Activated CD8-positive, alpha-beta T cell treated with anti-CD3 and anti-CD28 coated beads, Interleukin-2, amount 10 ng/mL, durations not matched to agents 7 days and 5 days (primary cell): ENCODE data around the gene NFIA. TPM values are rescaled to one million over a fixed set of nuclear protein-coding genes. Genes with fewer than 3 reads are reported as not detected.

ENCODE experiments used
- ATAC-seq: fragments of 150-1000 bp; cut with Tn5 transposase; one replicate; pipeline ENCODE4 v1.10.0; 2021; ENCODE audit warnings: moderate library complexity
- CTCF ChIA-PET: fragments of 350-600 bp; sonication (Branson Sonifier 250); formaldehyde crosslinking; loops from one replicate; lab custom pipeline; 2021; ENCODE audit warnings: antibody characterized with exemption; lab: Charles Lee
- POLR2A ChIA-PET: fragments of 350-600 bp; sonication (Branson Sonifier 250); formaldehyde crosslinking; loops from one replicate; lab custom pipeline; 2021; ENCODE audit warnings: antibody characterized with exemption; lab: Charles Lee
- DNase-seq: peaks from one replicate; pipeline ENCODE4 v3.0.0-alpha.2; 2020
- H3K27ac Mint-ChIP-seq: one replicate; pipeline ENCODE4 v1.8.0; 2021; ENCODE audit warnings: mild to moderate bottlenecking, mixed read lengths
- H3K27me3 Mint-ChIP-seq: one replicate; pipeline ENCODE4 v1.8.0; 2021; ENCODE audit warnings: low read depth, mixed read lengths
- H3K36me3 Mint-ChIP-seq: one replicate; pipeline ENCODE4 v1.8.0; 2021; ENCODE audit warnings: low read depth, mixed read lengths
- H3K4me1 Mint-ChIP-seq: one replicate; pipeline ENCODE4 v1.8.0; 2021; ENCODE audit warnings: low read depth, mixed read lengths
- H3K4me3 Mint-ChIP-seq: one replicate; pipeline ENCODE4 v1.8.0; 2021; ENCODE audit warnings: mild to moderate bottlenecking, mixed read lengths
- H3K9me3 Mint-ChIP-seq: one replicate; pipeline ENCODE4 v1.8.0; 2022; ENCODE audit warnings: mixed read lengths; ENCODE audit not compliant: insufficient read depth
- total RNA-seq, 2 experiments: library from RNA; stranded (reverse); gene quantifications; one replicate each; pipeline ENCODE4 v1.2.3, GENCODE V29; 2021

The NFIA gene
- total RNA-seq, 2 experiments from 2014 or later = 0.66 to 0.78 TPM

DNA sequence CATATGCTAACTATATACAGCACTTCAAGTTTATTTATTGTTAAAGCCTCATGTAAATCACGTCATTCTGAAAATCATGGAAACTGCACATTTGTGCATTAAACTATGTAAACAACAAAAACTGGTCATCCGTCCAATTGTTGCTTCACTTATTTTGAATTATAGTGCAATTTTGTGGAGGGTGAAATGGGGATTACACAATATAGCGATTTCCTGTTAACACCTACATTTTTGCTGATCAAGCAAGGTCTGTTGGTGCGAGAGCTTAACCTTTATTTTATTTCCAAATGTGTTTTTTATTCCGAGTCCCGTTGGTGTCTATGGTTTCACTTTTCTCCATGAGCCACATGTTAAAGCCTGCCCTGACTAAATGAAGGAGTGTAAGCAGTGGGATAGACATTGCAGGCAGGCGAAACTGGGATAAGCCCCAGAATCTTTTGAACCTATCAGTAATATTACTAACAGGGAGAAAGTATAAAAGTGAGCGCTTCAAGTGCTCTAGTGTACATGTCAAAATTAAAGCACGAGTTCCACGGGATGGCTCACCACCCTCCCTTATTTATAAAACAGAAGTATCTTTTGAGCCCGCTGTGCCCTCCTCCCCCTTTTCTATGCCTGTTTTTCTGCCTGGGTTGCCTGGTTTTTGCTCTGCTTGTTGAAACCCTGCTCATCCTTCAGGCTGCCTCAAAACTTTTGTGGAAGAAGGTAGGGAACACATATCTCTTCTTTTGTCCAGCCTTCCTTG is 120.7 kb downstream of the NFIA start:
- CTCF ChIA-PET = no interaction called here
- Mint-ChIP-seq H3K4me1 (no peaks in the 10 kb centered on the region), H3K36me3 (no peaks in the 10 kb centered on the region), H3K27me3 (no peaks in the 10 kb centered on the region), H3K27ac (no peak overlapping the region), H3K4me3 (no peak overlapping the region), H3K9me3 (no peaks in the 10 kb centered on the region)
- ATAC-seq (no peak), DNase-seq (no peak)
- POLR2A ChIA-PET = no interaction called here

DNA sequence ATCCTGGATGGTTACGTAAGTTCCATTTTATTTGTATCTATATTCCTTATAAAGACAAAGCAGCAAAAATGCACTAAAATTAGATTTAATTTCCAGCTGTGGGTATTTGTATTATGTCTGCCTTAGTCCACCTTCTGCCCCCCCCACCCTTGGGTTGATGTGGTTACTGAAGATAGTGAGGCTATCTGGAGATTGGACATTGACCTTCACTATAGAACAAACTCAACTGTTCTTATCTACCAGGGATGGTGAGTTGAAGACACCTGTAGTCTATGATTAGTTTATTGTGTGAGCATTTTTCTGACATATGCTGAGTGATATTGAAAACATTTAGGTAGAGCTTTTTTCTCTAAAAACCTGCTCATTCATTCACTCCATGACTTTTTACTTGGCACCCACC is 122.2 kb downstream of the NFIA start:
- ChIA-PET CTCF (no interaction called here), POLR2A (no interaction called here)

DNA sequence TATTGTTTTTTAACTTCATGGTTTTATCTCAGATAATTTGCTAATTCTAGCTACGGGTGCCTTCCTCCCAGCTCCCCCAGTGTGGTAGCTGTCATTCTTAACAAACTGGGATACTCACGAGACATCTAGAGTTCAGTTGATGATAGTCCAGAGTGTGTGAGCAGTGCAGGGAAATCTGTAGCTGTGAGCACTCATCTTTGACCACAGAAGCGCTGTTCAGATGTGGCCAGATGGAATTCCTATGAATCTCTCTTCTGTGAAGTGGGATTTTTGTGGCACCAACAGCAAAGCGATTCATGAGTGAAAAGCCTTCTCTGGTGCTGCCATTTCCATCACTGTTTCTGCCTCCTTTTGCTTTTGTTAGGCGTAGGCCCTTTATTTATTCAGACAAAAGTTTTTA is 125.1 kb downstream of the NFIA start:
- Mint-ChIP-seq H3K9me3 (no peaks in the 10 kb centered on the region), H3K36me3 (no peaks in the 10 kb centered on the region), H3K27ac (no peak overlapping the region), H3K4me3 (no peak overlapping the region), H3K27me3 (no peaks in the 10 kb centered on the region), H3K4me1 (no peaks in the 10 kb centered on the region)
- ChIA-PET CTCF (interaction anchor here (1.7 kb wide), 1 partner anchor 158 kb away, joined by 5 read pairs; no protein-coding TSS in a partner anchor), POLR2A (no interaction called here)
- ATAC-seq (no peak), DNase-seq (no peak)

More for the DNA sequence above, 122.2 kb downstream of the NFIA start:
- no peaks in the 10 kb centered on the region for H3K4me1 Mint-ChIP-seq
- H3K27ac Mint-ChIP-seq = no peak overlapping the region
- no peak for ATAC-seq
- H3K9me3 Mint-ChIP-seq = no peaks in the 10 kb centered on the region
- DNase-seq = no peak
- H3K36me3 Mint-ChIP-seq = no peaks in the 10 kb centered on the region
- no peaks in the 10 kb centered on the region for H3K27me3 Mint-ChIP-seq
- no peak overlapping the region for H3K4me3 Mint-ChIP-seq

DNA sequence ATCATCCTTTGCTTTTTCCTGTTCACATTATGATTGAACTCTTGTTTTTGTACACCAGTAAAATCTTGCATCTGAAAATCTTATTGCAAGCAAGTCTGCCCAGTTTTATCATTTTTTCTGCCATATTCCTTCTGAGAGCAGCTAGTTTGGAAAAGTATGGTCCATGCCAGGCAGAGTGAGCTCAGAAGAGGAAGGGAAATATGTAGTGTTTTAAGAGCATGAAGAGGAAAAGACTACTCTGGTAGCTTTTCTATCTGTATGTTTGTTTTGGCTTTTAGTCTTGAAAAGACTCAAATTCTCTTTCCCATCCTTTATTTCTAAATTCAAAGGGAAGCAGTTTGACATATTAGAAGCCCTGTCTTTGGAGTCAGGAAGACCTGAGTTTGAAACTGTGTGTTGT is 125.8 kb downstream of the NFIA start:
- ChIA-PET POLR2A (no interaction called here), CTCF (interaction anchor here (1.0 to 1.7 kb wide), 2 partner anchors 12 to 159 kb away, joined by 3 to 5 read pairs; no protein-coding TSS in a partner anchor)
- DNase-seq = no peak
- Mint-ChIP-seq H3K4me1 (peaks cover 6% of the 10 kb centered on the region), H3K27me3 (no peaks in the 10 kb centered on the region), H3K9me3 (no peaks in the 10 kb centered on the region), H3K36me3 (no peaks in the 10 kb centered on the region), H3K27ac (no peak overlapping the region), H3K4me3 (no peak overlapping the region)
- no peak for ATAC-seq

DNA sequence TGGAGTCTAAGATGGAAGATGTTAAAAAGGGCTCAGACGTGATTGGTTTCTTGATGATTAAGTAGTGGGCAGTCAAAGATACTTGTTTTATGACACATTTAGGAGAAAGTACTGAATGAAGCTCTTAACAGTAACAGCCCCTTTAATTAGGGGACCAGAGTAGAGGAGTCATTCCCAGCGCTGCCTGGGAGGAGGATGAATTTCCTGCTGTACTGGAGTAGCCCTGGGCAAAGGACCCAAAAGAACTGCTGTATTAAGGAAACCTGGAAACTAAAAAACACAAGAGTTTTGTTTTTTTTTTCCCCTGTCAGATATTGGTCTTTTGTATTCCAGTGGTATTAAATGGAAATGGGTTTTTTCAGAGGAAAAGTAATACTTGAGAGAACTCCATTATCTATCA is 126.5 kb downstream of the NFIA start:
- Mint-ChIP-seq H3K4me3 (no peak overlapping the region), H3K4me1 (peaks cover 9% of the 10 kb centered on the region), H3K27me3 (no peaks in the 10 kb centered on the region), H3K36me3 (no peaks in the 10 kb centered on the region), H3K27ac (no peak overlapping the region), H3K9me3 (no peaks in the 10 kb centered on the region)
- no peak for ATAC-seq
- DNase-seq = no peak
- ChIA-PET CTCF (interaction anchor here (1.0 to 1.7 kb wide), 2 partner anchors 12 to 159 kb away, joined by 3 to 5 read pairs; no protein-coding TSS in a partner anchor), POLR2A (no interaction called here)

DNA sequence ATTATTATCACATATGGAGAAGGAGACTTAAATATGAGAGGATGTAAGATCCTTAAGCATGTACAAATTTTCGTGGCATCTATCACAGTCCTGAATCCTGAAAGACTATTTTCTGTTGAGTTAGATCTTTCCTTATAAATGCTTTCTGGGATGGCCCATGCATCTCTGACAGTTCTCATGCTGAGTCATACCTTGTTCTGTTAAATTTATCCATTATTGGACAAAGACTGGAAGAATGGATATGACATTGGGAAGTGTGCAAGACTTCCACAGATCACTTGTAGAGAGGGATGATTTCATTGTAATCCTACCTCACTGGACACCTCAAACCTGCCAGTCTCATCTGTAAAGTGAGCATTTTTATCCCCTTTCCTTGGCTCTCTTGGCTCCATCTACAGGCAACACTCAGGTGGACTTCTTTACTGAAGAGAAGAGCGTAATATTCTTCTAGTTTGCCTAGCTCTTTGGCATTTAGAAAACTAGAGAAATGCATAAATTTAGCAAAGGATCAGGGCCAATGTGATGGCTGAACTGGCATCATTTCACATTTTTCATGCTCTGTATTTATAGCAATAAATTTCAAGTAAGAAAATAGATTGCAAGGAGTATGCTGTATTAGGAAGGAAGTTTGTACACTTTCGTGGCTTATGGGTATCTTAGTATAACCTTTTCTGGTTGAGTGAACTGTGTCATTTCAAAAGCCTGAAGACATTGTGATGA is 128.2 kb downstream of the NFIA start:
- ATAC-seq = no peak
- H3K27me3 Mint-ChIP-seq = no peaks in the 10 kb centered on the region
- H3K36me3 Mint-ChIP-seq = no peaks in the 10 kb centered on the region
- peaks cover 9% of the 10 kb centered on the region for H3K4me1 Mint-ChIP-seq
- no peaks in the 10 kb centered on the region for H3K9me3 Mint-ChIP-seq
- DNase-seq = no peak
- no peak overlapping the region for H3K27ac Mint-ChIP-seq
- ChIA-PET CTCF (no interaction called here), POLR2A (no interaction called here)
- H3K4me3 Mint-ChIP-seq = no peak overlapping the region

DNA sequence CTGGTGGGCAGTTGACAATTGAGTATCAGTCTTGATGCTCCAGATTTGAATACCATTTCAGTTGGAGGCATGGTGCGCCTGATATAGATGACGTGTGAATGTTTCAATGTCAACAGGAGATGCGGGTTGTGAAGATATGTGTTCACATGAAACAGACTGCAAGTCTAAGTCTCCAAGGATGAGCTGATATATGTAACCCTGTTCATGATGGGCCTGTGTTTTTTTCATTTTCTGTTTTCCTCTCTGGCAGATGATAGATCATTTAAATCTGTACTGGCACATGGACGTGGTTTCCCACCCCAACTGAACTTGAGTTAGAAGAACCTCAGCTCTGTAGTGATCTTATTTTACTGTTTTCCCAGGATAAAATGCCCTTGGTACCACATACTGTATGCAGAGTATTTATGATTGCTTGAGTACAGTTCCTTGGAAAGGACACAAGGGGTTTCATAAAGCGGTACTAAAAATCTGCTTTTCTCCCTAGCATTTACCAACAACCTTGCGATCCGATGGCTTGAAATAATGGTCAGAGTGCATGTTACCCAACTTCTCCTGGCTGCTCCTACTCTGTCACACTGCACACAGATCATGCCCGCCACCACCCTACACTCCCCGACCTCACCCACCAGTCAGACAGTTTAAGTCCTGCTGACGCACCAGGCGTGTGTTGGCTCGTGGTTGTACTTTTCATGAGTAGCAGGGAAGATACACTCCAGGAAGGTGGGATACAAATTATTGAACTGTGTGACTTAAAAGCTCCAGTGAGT is 131.1 kb downstream of the NFIA start:
- Mint-ChIP-seq H3K27me3 (no peaks in the 10 kb centered on the region), H3K4me1 (peaks cover 9% of the 10 kb centered on the region), H3K9me3 (no peaks in the 10 kb centered on the region), H3K4me3 (no peak overlapping the region), H3K27ac (no peak overlapping the region), H3K36me3 (no peaks in the 10 kb centered on the region)
- ATAC-seq (no peak), DNase-seq (no peak)
- CTCF ChIA-PET = no interaction called here
- POLR2A ChIA-PET = no interaction called here

DNA sequence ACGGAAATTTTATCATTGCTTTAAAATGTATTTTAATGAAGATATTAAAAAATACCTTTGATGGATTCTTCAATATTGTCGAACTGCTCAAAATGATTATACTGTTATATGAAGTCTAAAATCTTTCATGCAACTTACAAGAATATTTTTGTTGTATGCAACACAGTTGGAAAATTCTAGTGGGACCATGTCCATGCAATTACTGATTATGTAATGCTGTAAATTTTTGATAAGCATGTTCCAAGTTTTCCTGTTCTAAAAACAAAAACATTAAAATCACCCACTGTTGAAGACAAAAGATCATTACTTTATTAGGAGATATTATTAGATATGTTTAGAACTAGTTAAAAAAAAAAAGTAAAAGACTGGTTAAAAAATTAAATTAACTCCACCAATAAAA is 132.8 kb downstream of the NFIA start:
- Mint-ChIP-seq H3K4me1 (peaks cover 9% of the 10 kb centered on the region), H3K9me3 (no peaks in the 10 kb centered on the region), H3K36me3 (no peaks in the 10 kb centered on the region), H3K4me3 (no peak overlapping the region), H3K27me3 (no peaks in the 10 kb centered on the region), H3K27ac (no peak overlapping the region)
- ChIA-PET CTCF (no interaction called here), POLR2A (no interaction called here)
- DNase-seq (no peak), ATAC-seq (no peak)

DNA sequence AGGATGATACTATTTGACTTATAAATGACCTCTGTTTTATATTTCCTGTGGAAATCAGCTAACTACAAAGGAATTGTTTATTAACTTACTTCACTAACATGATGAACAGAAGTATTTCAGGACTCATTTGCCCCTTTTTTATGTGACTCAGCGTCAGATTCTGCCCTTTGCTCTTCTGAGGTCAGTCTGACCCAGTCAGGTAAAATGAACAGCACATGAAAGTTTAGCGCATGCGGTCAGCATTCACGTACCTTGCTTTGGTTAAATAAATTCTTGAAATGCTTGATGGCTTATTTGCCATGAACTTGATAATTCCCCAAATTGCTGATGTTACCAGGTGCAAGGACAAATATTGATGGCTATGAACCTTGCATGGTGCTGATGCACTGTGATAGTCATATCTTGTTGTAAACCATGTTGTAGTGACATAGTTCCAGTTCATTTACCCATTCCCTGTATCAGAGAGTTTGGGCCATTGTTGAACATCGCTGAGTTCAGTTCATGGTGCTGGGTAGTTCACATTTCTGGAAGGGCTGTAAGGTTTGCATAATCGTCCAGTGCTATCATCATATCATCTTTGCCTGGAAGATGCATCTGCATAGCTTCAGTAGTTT is 133.4 kb downstream of the NFIA start:
- no peak overlapping the region for H3K4me3 Mint-ChIP-seq
- POLR2A ChIA-PET = no interaction called here
- H3K9me3 Mint-ChIP-seq = no peaks in the 10 kb centered on the region
- no peaks in the 10 kb centered on the region for H3K36me3 Mint-ChIP-seq
- no peaks in the 10 kb centered on the region for H3K27me3 Mint-ChIP-seq
- CTCF ChIA-PET = no interaction called here
- no peak overlapping the region for H3K27ac Mint-ChIP-seq
- ATAC-seq = no peak
- peaks cover 9% of the 10 kb centered on the region for H3K4me1 Mint-ChIP-seq
- no peak for DNase-seq

DNA sequence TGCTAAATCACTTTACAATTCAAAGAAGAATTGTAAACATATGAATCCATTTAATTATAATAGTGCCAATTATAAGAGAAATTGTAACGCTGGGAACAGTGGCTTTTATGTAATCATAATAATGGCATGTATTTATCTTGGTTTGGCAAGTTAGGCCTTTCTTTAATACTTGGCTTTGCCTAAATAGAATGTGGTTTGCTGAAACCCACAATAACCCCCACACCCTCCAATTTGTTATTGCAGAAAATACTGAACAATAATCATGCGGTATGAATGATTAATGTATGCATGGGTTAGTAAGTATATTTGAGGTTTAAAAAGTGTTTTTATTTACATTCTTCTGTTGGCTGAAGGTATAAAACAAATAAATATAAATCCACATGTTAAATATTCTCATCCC is 138.2 kb downstream of the NFIA start:
- H3K27ac Mint-ChIP-seq = no peak overlapping the region
- no peaks in the 10 kb centered on the region for H3K4me1 Mint-ChIP-seq
- ChIA-PET POLR2A (no interaction called here), CTCF (no interaction called here)
- H3K27me3 Mint-ChIP-seq = peaks cover 6% of the 10 kb centered on the region
- no peak for ATAC-seq
- H3K36me3 Mint-ChIP-seq = no peaks in the 10 kb centered on the region
- DNase-seq = no peak
- no peaks in the 10 kb centered on the region for H3K9me3 Mint-ChIP-seq
- no peak overlapping the region for H3K4me3 Mint-ChIP-seq

DNA sequence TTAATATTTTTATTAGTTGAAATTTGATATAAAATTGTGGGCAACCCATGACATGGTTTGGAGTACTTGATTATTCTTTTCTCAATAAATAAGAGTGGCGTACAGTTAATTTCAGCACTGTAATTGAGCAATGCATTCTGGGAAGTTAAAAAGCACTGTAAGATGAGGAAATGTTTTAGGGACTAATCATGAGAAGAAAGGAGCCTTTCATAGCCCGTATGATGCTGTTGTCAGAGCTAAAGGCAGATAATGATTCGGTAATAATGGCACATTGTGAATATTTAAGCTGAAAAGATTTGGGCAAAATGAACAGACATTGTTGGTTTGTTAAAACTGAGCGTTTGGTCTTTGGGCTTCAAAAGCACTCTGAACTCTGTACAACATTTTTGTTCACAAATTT is 139.3 kb downstream of the NFIA start:
- H3K36me3 Mint-ChIP-seq = no peaks in the 10 kb centered on the region
- no peaks in the 10 kb centered on the region for H3K4me1 Mint-ChIP-seq
- H3K27me3 Mint-ChIP-seq = peaks cover 6% of the 10 kb centered on the region
- ChIA-PET CTCF (no interaction called here), POLR2A (no interaction called here)
- H3K27ac Mint-ChIP-seq = no peak overlapping the region
- no peak overlapping the region for H3K4me3 Mint-ChIP-seq
- DNase-seq (no peak), ATAC-seq (no peak)
- H3K9me3 Mint-ChIP-seq = no peaks in the 10 kb centered on the region
